Epithelial cell of esophagus (primary cell): Measurements from ENCODE around the gene SAMD11.

ENCODE experiments used
- DNase-seq: peaks from one replicate; pipeline ENCODE4 v3.0.0; 2010; ENCODE audit warnings: low read depth
- H3K4me3 ChIP-seq: 2 replicates; pipeline ENCODE4 v1.5.1; 2011; ENCODE audit warnings: mild to moderate bottlenecking, low read length, control low read depth
- TF ChIP-seq, protein P1 (sequence below): IDR thresholded peaks from 2 replicates; pipeline ENCODE4 v1.5.1; 2011; ENCODE audit warnings: low read depth, mild to moderate bottlenecking, low read length, control low read depth, inconsistent platforms; ENCODE audit not compliant: insufficient read depth; ENCODE audit errors: missing control alignments

The SAMD11 gene

DNA sequence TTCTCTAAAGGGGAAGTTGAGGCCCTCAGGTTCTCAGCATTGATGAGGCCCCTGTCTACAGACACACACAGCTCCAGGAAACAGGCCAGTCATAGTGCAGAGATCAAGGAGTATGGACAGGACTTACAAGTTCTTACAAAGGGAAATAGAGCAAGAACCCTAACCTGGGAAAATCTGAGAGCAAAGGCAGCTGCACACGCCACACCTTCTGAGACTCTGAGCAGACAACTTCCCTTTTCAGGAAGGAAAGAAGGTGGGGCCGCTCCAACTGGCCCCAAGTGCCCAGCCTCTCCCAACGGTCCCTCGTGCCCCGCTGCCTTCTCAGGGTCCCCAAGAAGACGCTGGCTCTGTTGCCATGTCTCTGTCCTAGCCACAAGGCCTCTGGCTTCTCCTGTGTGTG lies 31.8 kb downstream of the SAMD11 start:
- TF ChIP-seq, protein P1, sequence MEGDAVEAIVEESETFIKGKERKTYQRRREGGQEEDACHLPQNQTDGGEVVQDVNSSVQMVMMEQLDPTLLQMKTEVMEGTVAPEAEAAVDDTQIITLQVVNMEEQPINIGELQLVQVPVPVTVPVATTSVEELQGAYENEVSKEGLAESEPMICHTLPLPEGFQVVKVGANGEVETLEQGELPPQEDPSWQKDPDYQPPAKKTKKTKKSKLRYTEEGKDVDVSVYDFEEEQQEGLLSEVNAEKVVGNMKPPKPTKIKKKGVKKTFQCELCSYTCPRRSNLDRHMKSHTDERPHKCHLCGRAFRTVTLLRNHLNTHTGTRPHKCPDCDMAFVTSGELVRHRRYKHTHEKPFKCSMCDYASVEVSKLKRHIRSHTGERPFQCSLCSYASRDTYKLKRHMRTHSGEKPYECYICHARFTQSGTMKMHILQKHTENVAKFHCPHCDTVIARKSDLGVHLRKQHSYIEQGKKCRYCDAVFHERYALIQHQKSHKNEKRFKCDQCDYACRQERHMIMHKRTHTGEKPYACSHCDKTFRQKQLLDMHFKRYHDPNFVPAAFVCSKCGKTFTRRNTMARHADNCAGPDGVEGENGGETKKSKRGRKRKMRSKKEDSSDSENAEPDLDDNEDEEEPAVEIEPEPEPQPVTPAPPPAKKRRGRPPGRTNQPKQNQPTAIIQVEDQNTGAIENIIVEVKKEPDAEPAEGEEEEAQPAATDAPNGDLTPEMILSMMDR: no peak
- H3K4me3 ChIP-seq: no peak overlapping the region
- DNase-seq: no peak

DNA sequence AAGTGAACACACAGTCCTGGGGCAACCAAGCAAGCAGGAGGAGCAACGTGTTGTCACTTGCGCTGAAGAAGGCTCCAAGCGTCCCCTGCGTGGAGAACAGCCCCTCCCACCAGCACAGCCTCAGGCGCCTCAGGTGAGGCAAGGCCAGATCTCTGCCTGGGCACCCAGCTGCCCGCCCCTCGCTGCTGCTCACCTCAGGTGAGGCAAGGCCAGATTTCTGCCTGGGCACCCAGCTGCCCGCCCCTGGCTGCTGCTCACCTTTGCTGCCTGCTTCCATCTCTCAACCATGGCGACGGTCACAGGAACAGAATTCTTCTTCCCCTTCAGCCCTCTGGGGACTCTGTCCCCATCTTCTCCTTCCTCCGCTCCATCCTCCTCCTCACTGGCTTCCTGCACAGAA lies 32.9 kb downstream of the SAMD11 start:
- H3K4me3 ChIP-seq: no peak overlapping the region
- no peak for DNase-seq
- TF ChIP-seq, protein P1: no peak

DNA sequence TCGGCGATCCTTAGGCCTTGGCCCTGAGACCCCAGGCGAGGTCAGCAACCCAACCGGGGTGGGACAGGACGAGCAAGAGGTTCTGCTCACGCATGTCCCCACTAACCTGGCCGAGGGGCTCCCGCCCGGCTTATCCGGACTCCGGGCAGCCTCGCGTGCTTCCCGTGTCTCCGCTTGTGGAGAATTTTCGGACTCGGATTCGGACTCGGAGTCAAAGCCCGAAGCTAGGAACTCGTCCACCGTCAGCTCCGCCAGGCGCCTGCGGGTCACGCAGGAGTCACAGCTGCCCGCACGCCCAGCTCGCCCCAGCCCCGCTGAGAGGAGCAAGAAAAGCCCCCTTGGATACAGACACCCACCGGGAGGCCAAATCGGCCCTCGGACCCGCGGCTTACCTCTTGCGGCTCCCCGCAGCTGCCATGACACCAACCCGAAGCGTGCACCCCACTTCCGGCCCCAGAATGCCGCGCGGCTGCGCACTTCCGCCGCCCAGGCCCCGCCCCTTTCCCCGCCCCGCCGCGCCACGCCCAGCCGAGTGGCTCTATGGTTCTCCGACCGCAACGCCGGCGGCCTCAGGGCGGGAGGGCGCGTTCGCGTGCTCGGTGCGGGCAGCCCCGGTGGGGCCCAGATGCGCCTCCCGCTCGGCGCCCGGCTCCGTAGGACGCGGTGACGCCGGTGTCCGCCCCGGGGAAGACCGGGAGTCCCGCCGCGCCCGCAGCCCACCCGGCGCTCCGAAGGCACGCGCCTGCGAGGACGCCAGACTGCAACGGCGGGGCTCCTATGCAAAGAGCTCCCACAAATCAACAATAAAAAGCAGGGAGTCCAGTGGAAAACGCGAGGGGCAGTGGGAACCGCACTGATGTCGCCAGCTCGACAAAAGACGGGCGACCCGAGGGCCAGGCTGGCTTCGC lies 35.4 kb downstream of the SAMD11 start, which contains the start of gene NOC2L:
Gene NOC2L (minus strand): TSS at position 434 of the 908 bp plus-strand sequence. CDS start 16 bp downstream, at position 418.
- H3K4me3 ChIP-seq: peak within 1 kb of the TSS; percentile 99

DNA sequence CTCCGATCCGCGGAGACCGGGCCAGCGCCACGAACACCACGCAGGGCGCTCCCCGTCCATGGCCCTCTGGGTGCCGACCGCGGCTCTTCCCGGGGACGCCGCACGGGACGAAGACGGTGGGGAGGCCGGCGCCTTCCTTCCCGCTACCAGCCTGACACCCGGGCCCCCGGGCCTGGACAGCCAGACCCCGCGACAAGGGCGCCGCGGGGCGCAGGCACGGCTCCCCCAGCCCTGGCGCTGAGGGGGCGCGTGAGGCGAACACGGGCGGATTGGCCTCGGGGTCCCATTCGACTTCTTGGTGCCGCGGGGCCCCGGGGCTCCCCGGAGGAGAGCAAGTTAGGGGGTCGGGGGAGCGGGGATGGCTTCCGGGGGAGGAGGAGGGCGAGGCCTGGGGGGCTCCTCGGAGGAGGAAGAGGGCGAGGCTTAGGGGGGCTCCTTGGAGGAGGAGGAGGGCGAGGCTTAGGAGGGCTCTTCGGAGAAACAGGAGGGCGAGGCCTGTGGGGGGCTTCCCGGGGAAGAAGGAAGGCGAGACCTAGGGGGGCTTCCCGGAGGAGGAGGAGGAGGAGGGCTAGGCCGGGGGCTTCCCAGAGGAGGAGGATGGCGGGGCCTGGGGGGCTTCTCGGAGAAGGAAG lies 36.1 kb downstream of the SAMD11 start:
- TF ChIP-seq, protein P1: no peak
- DNase-seq: no peak
- peak overlapping the region; percentile 46 for H3K4me3 ChIP-seq

More for the DNA sequence above, 35.4 kb downstream of the SAMD11 start, which contains the start of gene NOC2L:
- DNase-seq: peak; percentile 92
- TF ChIP-seq, protein P1: no peak

DNA sequence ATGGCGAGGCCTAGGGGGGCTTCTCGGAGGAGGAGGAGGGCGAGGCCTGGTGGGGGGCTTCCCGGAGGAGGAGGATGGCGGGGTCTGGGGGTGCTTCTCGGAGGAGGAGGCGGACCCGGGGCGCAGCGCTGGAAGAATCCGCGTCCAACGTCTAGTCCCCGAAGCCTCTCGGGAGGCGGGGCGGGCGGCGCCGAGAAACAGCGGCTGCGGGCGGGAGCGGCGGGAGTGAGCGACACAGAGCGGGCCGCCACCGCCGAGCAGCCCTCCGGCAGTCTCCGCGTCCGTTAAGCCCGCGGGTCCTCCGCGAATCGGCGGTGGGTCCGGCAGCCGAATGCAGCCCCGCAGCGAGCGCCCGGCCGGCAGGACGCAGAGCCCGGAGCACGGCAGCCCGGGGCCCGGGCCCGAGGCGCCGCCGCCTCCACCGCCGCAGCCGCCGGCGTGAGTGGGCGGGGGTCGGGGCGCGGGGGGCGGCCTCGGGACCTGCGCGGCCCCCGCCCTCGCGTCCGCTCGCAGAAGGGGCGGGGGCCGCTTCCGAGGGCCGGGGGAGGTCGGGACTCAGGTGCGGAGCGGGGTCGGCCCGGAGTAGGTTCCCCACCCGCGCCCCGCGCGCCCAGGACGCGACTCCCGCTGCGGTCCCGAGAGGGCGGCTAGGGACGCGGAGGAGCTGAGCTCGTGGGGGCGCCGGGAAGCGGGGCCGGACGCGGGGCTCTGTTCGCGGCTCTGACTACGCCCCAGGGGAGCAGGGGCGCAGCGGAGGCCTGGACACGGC lies 36.8 kb downstream of the SAMD11 start, which contains the start of gene KLHL17:
Gene KLHL17 (plus strand): TSS at position 222 of the 769 bp plus-strand sequence. CDS start 110 bp downstream, at position 332.
- H3K4me3 ChIP-seq: peak within 1 kb of the TSS; percentile 46
- peak; percentile 80 for DNase-seq
- TF ChIP-seq, protein P1: no peak

- DNase-seq: no peak
- peak overlapping the region; percentile 46 for H3K4me3 ChIP-seq
- TF ChIP-seq, protein P1: no peak
These were observed 37.5 kb downstream of the SAMD11 start for GRCh38 chr1:961132-961669.
